Sigmoid colon (tissue), 4 donors: ENCODE results near the gene ITM2C.

Experiments
- CTCF ChIP-seq, 4 experiments: fragments of 450-650 bp in 3 of 4; fragments of 200-600 bp in 1 of 4; IDR thresholded peaks; one replicate each; pipeline ENCODE4 v1.5.1; 2016 to 2019; ENCODE audit warnings: antibody characterized with exemption in 4 of 4, mild to moderate bottlenecking in 3 of 4, moderate library complexity in 2 of 4
- POLR2A ChIP-seq, 2 donors: fragments of 450-650 bp; IDR thresholded peaks; one replicate each; pipeline ENCODE4 v1.6.1; 2016; ENCODE audit warnings: antibody characterized with exemption in 2 of 2, mild to moderate bottlenecking in 2 of 2, moderate library complexity in 2 of 2
- POLR2AphosphoS5 ChIP-seq, 4 donors: sonication (generic); formaldehyde crosslinking; IDR thresholded peaks; one replicate each; pipeline ENCODE4 v1.6.1; 2017; ENCODE audit warnings: antibody characterized with exemption in 4 of 4

GRCh38 chr2:230912046-230912445 is 47.3 kb downstream of the ITM2C start:
- TF ChIP-seq POLR2A (IDR thresholded peaks at IDR 0.05), result no peak
- TF ChIP-seq CTCF (IDR thresholded peaks at IDR 0.05), result no peak
- no peak for TF ChIP-seq POLR2AphosphoS5 (IDR thresholded peaks at IDR 0.05)
